ENCODE measurements around the gene JADE3. TPM values are rescaled to one million over a fixed set of nuclear protein-coding genes. Genes with fewer than 3 reads are reported as not detected.
A peak's percentile ranks its signal among the peaks of the same experiment; 100 is the strongest.

Gene JADE3
- total RNA-seq, result 3.0 TPM

DNA sequence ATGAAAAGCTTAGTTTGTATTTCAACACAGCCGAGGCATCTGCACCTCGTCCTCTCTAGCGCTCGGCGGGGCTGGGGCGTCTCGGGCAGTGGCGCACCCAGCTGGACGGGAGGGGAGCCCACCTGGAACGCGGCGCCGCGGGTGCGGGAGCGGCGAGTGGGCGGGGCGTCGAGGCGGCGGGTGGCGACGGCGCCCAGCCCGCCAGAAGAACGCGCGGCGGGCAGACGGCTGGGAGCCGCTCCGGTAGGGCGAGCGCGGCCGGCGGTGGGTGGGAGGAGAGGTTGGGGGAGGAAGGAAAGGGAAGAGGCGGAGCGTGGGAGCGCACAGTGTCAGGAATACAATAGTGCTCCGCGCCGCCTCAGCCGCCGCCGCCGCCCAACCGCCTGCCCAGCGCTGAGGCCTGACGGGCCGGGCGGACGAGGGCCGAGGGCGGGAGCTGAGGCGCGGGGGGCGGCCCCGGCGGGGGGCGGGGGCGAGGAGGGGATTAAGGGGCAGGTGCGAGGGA lies at the start of gene JADE3:
Gene JADE3 (plus strand): TSS at position 324 of the 505 bp plus-strand sequence. CDS start 72,474 bp downstream, outside the sequence.
- peaks cover 9% of the 10 kb centered on the region for H3K4me1 ChIP-seq (ENCODE audit: insufficient read depth, low read length)
- peak within 1 kb of the TSS; percentile 41 for H3K4me3 ChIP-seq (ENCODE audit: low read length)
- H3K9me3 ChIP-seq (ENCODE audit: low read depth, low read length), result no peaks in the 10 kb centered on the region
- no peaks in the 10 kb centered on the region for H3K27me3 ChIP-seq (ENCODE audit: insufficient read depth, low read length)

DNA sequence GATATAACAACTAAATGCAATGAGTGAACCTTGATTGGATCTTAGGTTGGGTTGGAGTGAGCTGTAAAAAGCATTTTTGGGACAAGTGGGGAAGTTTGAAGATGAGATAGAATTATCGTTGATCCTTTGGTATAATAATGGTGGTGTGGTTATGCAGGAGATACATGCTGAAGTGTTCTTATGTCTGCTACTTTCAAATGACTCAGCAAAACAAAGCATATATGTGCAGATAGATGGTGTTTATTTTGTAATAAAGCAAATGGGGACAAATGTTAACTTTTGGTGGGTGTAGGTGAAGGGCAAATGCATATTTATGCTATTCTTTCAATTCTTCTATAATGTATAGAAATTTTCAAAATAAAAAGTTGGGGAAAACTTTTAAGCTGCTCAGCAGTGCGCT lies 49.1 kb upstream of the JADE3 start:
- no peaks in the 10 kb centered on the region for H3K27me3 ChIP-seq (ENCODE audit: insufficient read depth, low read length)
- no peaks in the 10 kb centered on the region for H3K9me3 ChIP-seq (ENCODE audit: low read depth, low read length)
- H3K4me1 ChIP-seq (ENCODE audit: insufficient read depth, low read length), result peaks cover 6% of the 10 kb centered on the region
- H3K4me3 ChIP-seq (ENCODE audit: low read length), result no peak overlapping the region

DNA sequence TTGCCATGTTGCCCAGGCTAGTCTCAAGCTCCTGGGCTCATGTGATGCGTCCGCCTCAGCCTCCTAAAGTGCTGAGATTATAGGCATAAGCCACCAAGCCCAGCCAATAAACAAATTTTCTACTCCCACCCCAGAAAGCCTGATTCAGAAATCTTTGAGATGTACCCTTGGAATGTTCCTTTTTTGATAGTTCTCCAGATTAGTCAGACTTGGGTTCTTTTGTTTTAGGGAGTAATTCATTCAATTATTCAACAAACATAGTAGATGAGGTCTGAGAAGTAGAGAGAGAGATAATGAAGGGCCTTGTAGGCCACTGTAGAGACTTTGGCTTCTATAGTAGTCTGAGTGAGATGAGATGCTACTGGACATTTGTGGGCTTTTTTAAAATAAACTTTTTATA lies 47.6 kb upstream of the JADE3 start:
- Histone ChIP-seq H3K9me3 (ENCODE audit: low read depth, low read length) (no peaks in the 10 kb centered on the region), H3K4me1 (ENCODE audit: insufficient read depth, low read length) (peaks cover 6% of the 10 kb centered on the region), H3K4me3 (ENCODE audit: low read length) (no peak overlapping the region), H3K27me3 (ENCODE audit: insufficient read depth, low read length) (no peaks in the 10 kb centered on the region)

DNA sequence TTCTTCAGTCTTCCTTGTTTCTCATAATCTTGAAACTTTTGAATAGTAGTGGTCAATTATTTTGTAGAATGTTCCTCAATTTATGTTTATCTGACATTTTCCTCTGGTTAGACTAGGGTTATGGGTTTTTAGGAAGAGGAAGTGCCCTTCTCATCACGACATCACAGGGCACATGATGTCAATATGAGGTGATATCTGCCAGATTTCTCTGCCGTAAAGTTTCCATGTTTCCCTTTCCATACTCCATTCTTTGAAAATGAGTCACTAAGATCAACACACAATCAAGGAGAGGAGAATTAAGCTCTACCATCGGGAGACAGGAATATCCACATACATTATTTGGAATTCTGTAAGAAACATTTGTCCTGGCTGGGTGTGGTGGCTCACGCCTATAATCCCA lies 46.9 kb upstream of the JADE3 start:
- H3K9me3 ChIP-seq (ENCODE audit: low read depth, low read length), result no peaks in the 10 kb centered on the region
- H3K27me3 ChIP-seq (ENCODE audit: insufficient read depth, low read length), result no peaks in the 10 kb centered on the region
- no peak overlapping the region for H3K4me3 ChIP-seq (ENCODE audit: low read length)
- H3K4me1 ChIP-seq (ENCODE audit: insufficient read depth, low read length), result peaks cover 6% of the 10 kb centered on the region

DNA sequence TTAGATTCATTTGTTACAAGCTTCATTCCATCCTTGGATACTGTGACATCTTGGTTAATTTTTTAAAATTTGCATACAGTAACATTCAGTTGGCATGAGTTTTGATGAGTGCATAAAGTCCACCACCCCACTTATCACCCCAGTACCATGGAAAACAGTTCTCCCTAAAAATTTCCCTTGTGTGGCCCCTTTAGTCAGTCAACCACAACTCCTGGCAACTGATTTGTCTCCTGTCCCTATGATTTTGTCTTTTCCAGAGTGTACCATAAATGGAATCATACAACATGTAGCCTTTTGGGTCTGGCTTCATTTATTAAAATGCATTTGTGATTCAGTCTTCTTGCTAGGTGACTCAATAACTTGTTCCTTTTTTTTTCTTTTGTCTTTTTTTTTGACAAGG lies 45.5 kb upstream of the JADE3 start:
- peaks cover 6% of the 10 kb centered on the region for H3K4me1 ChIP-seq (ENCODE audit: insufficient read depth, low read length)

DNA sequence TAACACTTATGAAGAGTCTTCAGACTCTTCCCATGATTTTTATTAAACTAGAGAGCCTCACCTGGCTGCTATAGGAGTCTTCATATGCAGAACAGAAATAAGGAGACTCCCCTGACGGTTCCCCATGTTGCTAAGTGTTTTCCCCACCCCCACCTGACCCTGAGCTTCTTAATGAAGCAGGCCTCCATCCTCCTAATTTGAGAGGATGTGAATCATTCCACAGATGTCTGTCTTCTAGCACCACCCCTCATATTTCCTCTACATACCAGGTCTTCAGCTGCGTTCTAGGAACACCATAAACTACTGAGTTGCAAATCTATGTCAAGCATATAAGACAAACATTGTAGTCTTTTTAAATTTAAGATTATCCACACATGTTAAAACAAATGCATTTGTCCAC lies 38.5 kb upstream of the JADE3 start:
- Histone ChIP-seq H3K4me3 (ENCODE audit: low read length) (no peak overlapping the region), H3K9me3 (ENCODE audit: low read depth, low read length) (no peaks in the 10 kb centered on the region), H3K27me3 (ENCODE audit: insufficient read depth, low read length) (no peaks in the 10 kb centered on the region), H3K4me1 (ENCODE audit: insufficient read depth, low read length) (no peaks in the 10 kb centered on the region)

More for the DNA sequence above, 45.5 kb upstream of the JADE3 start:
- H3K27me3 ChIP-seq (ENCODE audit: insufficient read depth, low read length), result no peaks in the 10 kb centered on the region
- H3K4me3 ChIP-seq (ENCODE audit: low read length), result no peak overlapping the region
- no peaks in the 10 kb centered on the region for H3K9me3 ChIP-seq (ENCODE audit: low read depth, low read length)

DNA sequence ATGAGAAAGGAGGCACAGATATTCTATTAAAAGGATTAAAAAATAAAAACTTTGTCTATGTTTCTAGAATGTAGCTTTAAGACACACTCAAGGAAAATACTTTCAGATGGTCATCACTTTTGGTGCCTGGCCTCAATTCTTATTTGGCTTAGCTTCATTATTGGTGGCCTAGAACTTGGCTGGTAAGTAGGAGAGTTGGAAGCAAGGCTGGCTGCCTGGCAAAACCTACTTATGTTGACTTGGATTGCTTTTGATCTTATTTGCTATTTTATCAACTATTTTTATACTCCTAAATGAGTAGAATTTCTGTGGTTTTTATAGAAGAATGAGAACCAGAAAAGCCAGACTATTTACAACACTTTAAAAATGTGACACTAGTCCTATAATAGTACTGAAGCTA lies 35.3 kb upstream of the JADE3 start:
- Histone ChIP-seq H3K4me3 (ENCODE audit: low read length) (no peak overlapping the region), H3K4me1 (ENCODE audit: insufficient read depth, low read length) (no peaks in the 10 kb centered on the region), H3K9me3 (ENCODE audit: low read depth, low read length) (no peaks in the 10 kb centered on the region), H3K27me3 (ENCODE audit: insufficient read depth, low read length) (no peaks in the 10 kb centered on the region)

DNA sequence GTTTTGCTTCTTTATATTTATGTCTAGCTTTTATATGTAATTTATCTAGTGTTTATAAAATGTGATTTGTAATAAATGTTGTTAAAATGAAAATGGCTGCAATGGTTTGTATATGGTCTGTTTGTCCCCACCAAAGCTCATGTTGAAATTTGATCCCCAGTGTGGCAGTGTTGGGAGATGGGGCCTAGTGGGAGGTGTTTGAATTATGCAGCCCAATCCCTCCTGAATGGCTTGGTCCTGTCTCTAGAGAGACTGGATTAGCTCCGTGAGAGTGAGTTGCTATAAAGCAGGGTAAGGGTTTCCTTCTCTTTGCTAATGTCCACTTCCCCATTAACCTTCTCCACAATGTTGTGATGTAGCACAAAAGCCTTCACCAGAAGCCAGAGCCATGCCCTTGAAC lies 30.0 kb upstream of the JADE3 start:
- no peak overlapping the region for H3K4me3 ChIP-seq (ENCODE audit: low read length)
- no peaks in the 10 kb centered on the region for H3K4me1 ChIP-seq (ENCODE audit: insufficient read depth, low read length)

DNA sequence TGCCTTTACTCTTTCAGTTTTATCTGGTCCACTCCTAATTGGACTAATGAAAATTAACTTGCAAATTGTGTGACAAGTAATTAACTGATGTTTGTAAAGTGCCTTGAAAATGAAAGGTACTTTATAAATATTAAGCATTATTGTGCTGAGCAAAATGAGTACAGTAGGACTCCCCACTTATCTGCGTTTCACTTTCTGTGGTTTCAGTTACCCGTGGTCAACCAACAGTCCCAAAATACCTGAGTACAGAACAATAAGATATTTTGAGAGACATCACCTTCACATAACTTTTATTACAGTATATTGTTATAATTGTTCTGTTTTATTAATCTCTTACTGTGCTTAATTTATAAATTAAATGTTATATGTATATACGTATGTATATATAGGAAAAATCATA lies 27.4 kb upstream of the JADE3 start:
- H3K4me1 ChIP-seq (ENCODE audit: insufficient read depth, low read length), result no peaks in the 10 kb centered on the region
- H3K27me3 ChIP-seq (ENCODE audit: insufficient read depth, low read length), result no peaks in the 10 kb centered on the region
- no peak overlapping the region for H3K4me3 ChIP-seq (ENCODE audit: low read length)
- H3K9me3 ChIP-seq (ENCODE audit: low read depth, low read length), result no peaks in the 10 kb centered on the region

More for the DNA sequence above, 30.0 kb upstream of the JADE3 start:
- H3K9me3 ChIP-seq (ENCODE audit: low read depth, low read length), result no peaks in the 10 kb centered on the region
- no peaks in the 10 kb centered on the region for H3K27me3 ChIP-seq (ENCODE audit: insufficient read depth, low read length)

DNA sequence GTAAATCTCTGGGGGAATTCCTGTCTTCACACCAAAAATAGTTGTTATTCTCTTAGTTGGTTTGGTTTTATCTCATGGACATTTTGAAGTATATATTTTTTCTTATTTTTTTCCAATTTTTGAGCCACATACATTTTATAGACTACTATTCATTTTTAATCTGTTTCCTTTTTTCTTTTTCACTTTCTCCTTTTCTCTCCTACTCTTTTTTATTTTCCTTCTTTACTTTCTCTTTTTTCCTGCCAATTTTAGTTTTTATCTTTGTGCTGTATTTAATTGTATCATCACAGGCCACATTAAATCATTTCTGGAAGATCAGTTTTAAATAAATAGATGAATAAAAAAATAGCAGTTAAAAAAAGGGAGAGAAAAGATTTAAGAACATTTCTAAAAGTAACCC lies 14.0 kb upstream of the JADE3 start:
- H3K4me1 ChIP-seq (ENCODE audit: insufficient read depth, low read length), result no peaks in the 10 kb centered on the region
- no peaks in the 10 kb centered on the region for H3K27me3 ChIP-seq (ENCODE audit: insufficient read depth, low read length)
- H3K4me3 ChIP-seq (ENCODE audit: low read length), result no peak overlapping the region
- H3K9me3 ChIP-seq (ENCODE audit: low read depth, low read length), result no peaks in the 10 kb centered on the region

DNA sequence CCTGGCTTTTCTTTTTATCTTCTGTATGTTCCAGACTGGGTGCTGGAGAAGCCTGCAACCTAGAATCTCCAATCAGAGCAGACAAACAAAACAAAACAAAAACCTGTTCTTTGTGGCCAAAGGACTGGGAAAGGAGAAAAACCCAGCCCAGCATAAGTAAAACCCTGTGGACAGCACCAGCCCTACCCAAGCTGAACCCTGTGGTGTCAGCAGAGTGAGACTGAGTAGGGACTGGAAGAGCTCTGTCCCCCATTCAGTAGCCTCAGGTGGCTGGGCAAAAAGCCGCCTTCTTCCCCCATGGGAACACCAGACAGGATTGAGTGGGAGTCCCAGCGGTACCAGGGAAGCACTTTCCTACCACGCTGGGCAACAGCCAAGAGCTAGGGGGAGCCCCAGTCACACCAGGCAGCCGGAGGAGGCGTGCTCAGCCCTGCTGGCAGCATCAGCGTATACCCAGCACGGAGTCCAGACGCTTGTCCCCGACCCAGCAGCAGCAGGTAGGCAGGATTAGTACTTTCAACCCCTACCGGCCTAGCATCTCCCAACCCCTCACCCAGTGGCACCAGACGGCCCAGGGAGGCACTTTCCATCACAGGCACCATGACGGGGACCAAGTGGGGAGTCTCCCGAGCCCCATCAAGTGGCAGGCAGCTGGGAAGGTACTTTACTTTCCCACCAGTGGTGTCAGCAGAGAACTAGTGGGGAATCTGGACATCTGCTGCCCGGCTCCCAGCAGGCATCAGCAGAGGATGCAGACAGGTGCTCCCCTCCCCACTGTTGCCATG lies 8.6 kb upstream of the JADE3 start:
- H3K27me3 ChIP-seq (ENCODE audit: insufficient read depth, low read length), result no peaks in the 10 kb centered on the region
- no peaks in the 10 kb centered on the region for H3K9me3 ChIP-seq (ENCODE audit: low read depth, low read length)
- peaks cover 3% of the 10 kb centered on the region for H3K4me1 ChIP-seq (ENCODE audit: insufficient read depth, low read length)
- no peak overlapping the region for H3K4me3 ChIP-seq (ENCODE audit: low read length)

DNA sequence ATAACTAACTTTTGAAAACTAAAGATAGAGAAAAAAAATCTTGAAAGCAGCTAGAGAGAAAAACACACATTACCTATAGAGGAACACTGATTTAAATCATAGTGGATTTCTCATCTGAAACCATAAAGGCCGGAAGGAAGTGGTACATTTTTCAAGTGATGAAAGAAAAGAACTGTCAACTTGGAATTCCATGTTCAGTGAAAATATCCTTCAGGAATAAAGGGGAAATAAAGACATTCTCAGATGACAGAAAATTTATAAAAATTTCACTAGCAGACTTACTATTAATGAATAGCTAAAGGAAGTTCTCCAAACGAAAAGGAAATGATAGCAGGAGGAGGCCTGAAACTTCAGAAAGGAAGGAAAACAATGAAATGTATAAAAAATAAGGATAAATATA lies 7.6 kb upstream of the JADE3 start:
- no peaks in the 10 kb centered on the region for H3K9me3 ChIP-seq (ENCODE audit: low read depth, low read length)
- no peak overlapping the region for H3K4me3 ChIP-seq (ENCODE audit: low read length)
- H3K27me3 ChIP-seq (ENCODE audit: insufficient read depth, low read length), result no peaks in the 10 kb centered on the region
- H3K4me1 ChIP-seq (ENCODE audit: insufficient read depth, low read length), result peaks cover 3% of the 10 kb centered on the region

DNA sequence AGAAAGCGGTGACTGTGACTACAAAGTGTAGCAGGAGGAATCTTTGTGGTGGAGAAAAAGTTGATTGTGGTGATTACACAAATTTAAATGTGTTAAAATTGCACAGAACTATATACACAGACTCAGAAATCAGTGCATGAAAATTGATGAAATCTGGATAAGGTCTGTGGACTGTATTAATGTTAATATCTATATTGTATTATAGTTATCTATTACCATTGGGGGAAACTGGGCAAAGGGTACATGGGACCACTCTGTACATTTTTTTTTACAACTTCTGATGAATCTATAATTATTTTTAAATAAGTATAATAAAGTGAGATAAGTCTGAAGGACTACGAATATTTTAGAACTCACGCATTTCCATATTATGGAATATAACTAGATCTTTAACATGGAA lies 1.8 kb upstream of the JADE3 start:
- Histone ChIP-seq H3K4me3 (ENCODE audit: low read length) (no peak overlapping the region), H3K9me3 (ENCODE audit: low read depth, low read length) (no peaks in the 10 kb centered on the region), H3K4me1 (ENCODE audit: insufficient read depth, low read length) (peaks cover 9% of the 10 kb centered on the region), H3K27me3 (ENCODE audit: insufficient read depth, low read length) (no peaks in the 10 kb centered on the region)

DNA sequence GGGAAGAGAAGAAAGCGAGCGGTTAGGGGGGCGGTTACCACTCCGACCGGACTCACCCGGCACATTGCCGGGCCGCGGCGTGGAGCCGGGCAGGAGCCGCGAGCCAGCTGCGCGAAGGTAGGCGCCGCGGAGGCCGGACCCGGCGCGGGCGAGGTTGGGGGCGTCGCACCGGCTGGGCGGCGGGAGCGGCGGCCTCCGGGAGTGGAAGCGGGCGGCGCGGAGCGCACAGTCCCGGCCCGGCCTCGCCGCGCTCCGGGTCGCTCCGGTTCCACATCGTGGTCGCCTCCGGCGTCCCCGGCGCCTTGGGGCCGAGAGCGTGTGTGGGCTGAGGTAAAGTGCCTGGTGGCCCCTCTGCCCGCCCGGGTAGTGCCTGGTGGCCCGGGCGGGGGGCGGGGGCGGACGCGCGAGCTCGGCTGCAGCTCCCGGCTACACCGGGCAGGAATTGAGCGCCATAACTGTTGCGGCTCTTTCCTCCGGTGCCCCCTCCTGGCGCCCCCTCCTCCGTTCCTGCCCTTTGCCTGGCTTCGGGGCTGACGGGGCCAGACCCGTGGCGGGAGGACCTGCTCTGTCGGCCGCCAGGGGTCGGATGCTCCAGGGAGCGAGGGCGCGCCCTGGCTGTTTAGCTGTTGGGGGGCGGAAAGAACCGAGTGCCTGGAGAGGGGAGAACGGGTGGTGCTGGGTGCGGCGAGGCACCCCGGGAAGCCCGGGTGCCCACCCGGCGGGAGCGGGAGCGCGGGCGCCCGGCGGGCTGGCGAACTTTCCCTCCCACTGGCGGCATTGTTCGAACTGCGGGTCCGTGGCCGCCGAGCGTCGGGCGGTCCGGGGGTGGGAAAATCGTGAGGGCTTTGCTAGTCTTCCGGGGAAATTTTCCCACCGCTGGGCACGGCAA lies 626 bp downstream of the JADE3 start:
- Histone ChIP-seq H3K4me1 (ENCODE audit: insufficient read depth, low read length) (peaks cover 9% of the 10 kb centered on the region), H3K9me3 (ENCODE audit: low read depth, low read length) (no peaks in the 10 kb centered on the region), H3K4me3 (ENCODE audit: low read length) (peak overlapping the region; percentile 41), H3K27me3 (ENCODE audit: insufficient read depth, low read length) (no peaks in the 10 kb centered on the region)

DNA sequence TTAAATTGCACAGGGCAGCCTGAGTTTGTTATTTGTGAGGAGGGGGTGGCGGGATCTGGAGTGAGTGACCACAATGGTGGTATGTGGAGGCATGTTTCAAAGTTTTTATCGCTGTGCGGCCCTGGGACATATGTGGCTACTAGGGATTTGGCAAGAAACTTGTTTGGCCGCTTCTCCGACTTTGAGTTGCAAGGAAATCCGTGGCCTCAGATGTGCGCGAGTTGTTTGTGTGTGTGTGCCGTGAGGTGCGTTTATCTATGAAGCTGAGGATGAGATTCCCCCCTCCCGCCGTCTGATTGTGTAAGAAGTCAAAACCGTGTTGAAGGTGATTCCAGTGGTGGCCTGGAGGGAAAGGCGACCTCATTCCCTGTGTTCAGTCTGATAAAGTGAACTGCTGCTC lies 1.4 kb downstream of the JADE3 start:
- no peaks in the 10 kb centered on the region for H3K27me3 ChIP-seq (ENCODE audit: insufficient read depth, low read length)
- H3K9me3 ChIP-seq (ENCODE audit: low read depth, low read length), result no peaks in the 10 kb centered on the region
- H3K4me3 ChIP-seq (ENCODE audit: low read length), result peak overlapping the region; percentile 41
- peaks cover 9% of the 10 kb centered on the region for H3K4me1 ChIP-seq (ENCODE audit: insufficient read depth, low read length)

Measured in mononuclear cell (primary cell).